ENCODE results near the gene REEP1.
"Not testable (repeated sequence)": the region's sequence is repeated elsewhere in the genome, so short reads cannot be mapped to it uniquely, and the experiment has no call there.

Gene REEP1

DNA sequence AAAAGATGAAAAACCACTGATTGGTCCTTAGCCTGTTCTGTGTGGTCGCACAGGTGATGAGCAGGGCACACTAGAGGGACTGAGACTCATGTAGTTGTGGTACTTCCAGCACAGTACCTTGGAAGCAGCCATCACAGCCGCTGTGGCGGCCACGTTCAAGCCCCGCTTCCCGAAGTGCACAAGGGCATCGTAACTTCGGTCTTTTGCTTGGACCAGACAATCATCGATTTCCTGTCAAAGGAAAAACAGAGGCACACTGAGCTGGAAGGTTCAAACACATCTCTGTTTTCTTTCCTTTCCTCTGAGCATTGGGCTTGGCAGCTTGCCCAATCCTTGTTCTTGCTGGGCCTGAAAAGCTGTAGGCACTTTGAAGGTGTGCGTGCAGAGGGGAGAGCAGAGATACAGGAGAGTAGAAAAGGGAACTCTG is 85.6 kb downstream of the REEP1 start:
- DNase-seq (ENCODE audit: low read depth, low spot score), result no peak
- ChIA-PET POLR2A (no interaction called here), CTCF (no interaction called here)
- no peak overlapping the region for H3K4me3 ChIP-seq (ENCODE audit: low read depth, low read length)
- TF ChIP-seq, protein P1, sequence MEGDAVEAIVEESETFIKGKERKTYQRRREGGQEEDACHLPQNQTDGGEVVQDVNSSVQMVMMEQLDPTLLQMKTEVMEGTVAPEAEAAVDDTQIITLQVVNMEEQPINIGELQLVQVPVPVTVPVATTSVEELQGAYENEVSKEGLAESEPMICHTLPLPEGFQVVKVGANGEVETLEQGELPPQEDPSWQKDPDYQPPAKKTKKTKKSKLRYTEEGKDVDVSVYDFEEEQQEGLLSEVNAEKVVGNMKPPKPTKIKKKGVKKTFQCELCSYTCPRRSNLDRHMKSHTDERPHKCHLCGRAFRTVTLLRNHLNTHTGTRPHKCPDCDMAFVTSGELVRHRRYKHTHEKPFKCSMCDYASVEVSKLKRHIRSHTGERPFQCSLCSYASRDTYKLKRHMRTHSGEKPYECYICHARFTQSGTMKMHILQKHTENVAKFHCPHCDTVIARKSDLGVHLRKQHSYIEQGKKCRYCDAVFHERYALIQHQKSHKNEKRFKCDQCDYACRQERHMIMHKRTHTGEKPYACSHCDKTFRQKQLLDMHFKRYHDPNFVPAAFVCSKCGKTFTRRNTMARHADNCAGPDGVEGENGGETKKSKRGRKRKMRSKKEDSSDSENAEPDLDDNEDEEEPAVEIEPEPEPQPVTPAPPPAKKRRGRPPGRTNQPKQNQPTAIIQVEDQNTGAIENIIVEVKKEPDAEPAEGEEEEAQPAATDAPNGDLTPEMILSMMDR (IDR thresholded peaks at IDR 0.05; ENCODE audit: insufficient read depth, low read length, missing control alignments), result no peak

DNA sequence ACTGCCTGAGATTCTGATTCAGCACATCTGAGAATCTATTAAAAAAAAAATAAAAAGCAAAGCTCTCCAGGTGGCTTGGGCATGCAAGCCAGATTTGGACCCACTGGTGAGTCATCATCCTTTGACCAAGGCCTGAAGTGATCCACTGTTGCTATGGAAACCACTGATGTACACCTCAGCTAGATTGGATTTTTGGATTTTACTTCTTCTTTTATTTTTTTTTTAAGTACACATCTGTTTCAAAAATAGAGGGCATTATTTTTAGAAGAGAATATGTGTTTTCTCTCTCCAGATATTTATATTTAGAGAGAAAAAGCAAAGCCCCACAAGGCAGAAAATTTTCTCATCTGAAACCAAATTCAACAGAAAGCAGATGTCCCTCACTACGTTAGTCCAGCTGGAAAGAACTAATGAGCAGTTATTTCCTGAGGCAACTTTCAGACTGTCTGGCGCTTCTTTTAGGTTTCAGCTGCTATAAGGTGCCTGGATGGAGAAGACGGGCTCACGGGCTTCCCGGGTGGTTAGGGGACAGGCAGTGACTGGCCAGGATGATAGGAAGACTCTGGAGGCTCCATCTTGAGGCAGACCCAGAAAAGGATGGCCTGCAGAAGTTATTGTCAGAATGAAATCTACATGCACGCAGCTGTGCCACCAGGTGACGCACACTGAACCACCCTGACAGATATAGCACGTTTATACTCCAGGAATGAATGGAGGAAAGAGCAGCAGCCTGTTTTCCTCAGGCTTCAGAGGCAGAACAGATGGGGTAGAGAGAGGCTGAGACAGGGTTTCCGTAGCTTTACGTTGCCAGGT is 87.6 kb downstream of the REEP1 start:
- TF ChIP-seq, protein P1 (IDR thresholded peaks at IDR 0.05; ENCODE audit: insufficient read depth, low read length, missing control alignments), result peak; percentile 16
- ChIA-PET POLR2A (no interaction called here), CTCF (interaction anchor here (0.7 to 1.0 kb wide), 2 partner anchors 28 to 29 kb away, joined by 3 read pairs; no protein-coding TSS in a partner anchor)
- H3K4me3 ChIP-seq (ENCODE audit: low read depth, low read length), result no peak overlapping the region
- DNase-seq (ENCODE audit: low read depth, low spot score), result no peak

DNA sequence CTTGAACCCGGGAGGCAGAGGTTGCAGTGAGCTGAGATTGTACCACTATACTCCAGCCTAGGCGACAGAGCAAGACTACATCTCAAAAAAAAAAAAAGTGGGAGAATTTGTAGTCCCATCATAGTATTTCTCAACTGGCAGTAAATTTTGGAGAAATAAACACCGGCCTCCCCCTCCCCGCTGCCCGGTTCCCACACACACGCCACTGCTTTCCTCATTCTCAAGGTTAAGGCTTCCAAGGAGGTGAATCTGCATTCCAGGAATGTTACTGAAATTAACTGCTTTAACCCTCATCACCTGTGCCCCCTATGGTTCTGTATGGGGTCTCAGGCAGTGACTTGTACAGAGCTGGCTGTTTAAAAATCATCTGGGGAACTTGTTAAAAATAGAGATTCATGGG is 88.2 kb downstream of the REEP1 start:
- CTCF ChIA-PET, result interaction anchor here (0.7 kb wide), 1 partner anchor 29 kb away, joined by 3 read pairs; no protein-coding TSS in a partner anchor
- POLR2A ChIA-PET, result no interaction called here
- H3K4me3 ChIP-seq (ENCODE audit: low read depth, low read length), result no peak overlapping the region
- no peak for DNase-seq (ENCODE audit: low read depth, low spot score)
- TF ChIP-seq, protein P1 (IDR thresholded peaks at IDR 0.05; ENCODE audit: insufficient read depth, low read length, missing control alignments), result no peak

DNA sequence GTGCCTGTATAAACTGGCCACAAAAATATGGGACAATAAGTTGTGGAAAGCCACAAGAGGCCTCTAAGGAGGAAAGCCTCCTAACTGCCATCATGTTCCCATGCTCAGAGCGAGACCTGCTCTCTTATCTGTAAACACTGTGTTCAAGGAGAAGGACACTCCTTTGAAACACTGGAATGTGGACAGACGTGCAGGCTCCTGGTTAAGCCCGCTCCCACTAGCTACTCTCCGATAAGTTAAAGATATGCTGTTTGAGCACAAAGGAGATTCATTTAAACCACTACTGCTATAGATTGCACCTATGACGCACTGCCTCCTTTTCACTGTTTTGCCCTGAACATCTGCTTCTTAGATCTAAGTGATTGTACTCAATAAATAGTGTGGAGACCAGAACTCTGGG is 92.2 kb downstream of the REEP1 start:
- DNase-seq (ENCODE audit: low read depth, low spot score); POLR2A ChIA-PET; CTCF ChIA-PET; H3K4me3 ChIP-seq (ENCODE audit: low read depth, low read length): not testable (repeated sequence)

DNA sequence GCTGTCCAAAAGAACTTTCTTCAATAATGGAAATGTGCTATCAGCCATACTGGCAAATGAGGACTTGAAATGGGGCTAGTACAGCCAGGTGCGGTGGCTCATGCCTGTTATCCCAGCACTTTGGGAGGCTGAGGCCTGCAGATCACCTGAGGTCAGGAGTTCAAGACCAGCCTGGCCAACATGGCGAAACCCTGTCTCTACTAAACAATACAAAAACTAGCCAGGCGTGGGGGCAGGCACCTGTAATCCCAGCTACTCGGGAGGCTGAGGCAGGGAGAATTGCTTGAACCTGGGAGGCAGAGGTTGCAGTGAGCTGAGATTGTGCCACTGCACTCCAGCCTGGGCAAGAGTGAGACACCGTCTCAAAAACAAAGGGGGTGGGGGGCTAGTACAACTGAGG is 92.6 kb downstream of the REEP1 start:
- CTCF ChIA-PET, result not testable (repeated sequence)

DNA sequence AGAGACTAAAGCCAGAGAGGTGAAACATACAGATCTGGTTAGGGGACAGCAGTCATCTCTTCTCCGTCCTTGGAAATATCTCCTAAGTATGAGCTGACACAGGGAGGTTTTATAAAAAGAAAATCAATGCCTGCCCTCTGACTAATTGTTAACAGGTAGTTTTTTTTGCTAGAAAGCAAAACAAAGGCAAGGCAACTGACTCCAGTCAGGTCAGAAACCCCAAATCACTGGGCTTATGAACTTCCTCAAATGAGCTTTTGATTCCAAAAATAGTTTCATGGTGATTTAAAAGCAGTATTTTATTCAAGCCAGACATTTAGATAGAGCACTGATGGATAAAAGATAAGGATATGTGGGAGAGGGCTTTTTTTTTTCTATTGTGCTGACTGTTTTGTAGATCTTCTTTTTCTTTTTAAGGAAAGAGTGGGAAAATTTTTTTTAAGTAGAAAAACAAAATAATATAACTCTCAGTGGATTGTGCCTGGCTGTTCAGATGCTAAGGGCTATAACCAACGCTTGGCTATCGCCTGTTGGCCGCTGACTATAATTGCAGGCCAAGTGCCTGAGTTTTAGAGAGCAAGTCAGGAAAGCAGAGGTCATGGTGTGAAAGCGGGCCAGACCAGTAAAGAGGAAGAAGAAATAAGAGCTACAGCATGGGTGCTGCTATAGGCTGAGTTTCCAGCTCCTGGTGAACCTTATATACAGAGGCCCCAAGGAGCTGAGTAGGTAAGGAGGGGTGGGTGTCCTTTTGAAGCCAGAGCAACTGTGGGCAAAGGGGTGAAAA is 93.3 kb downstream of the REEP1 start:
- TF ChIP-seq, protein P1 (IDR thresholded peaks at IDR 0.05; ENCODE audit: insufficient read depth, low read length, missing control alignments), result no peak
- ChIA-PET CTCF (interaction anchor here (1.0 kb wide), 1 partner anchor 24 kb away, joined by 3 read pairs; no protein-coding TSS in a partner anchor), POLR2A (no interaction called here)

More for the DNA sequence above, 92.6 kb downstream of the REEP1 start:
- DNase-seq (ENCODE audit: low read depth, low spot score); POLR2A ChIA-PET; H3K4me3 ChIP-seq (ENCODE audit: low read depth, low read length): not testable (repeated sequence)

DNA sequence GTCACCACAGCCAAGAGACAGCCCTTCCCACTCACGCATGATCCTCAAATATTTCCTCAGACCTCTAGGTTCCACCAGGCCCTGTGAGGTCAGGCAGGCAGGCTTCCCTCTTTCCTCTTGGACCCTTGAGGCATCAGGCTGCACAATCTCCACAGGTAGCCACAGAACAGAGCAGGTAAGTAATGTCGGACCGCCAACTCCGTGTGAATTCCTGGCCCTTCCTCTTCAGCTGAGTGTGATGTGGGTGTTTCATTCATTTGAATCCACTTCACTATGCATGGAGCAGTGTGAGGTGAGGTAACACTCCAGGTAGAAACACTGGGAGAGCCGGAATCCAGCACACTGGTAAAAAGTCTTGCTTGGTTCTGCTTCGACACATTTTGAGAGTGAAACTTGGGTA is 94.2 kb downstream of the REEP1 start:
- TF ChIP-seq, protein P1 (IDR thresholded peaks at IDR 0.05; ENCODE audit: insufficient read depth, low read length, missing control alignments), result no peak
- H3K4me3 ChIP-seq (ENCODE audit: low read depth, low read length), result no peak overlapping the region
- no peak for DNase-seq (ENCODE audit: low read depth, low spot score)
- POLR2A ChIA-PET, result no interaction called here
- CTCF ChIA-PET, result no interaction called here

More for the DNA sequence above, 93.3 kb downstream of the REEP1 start:
- no peak overlapping the region for H3K4me3 ChIP-seq (ENCODE audit: low read depth, low read length)
- DNase-seq (ENCODE audit: low read depth, low spot score), result no peak
